ENCODE measurements around the gene CAMK2B.

CAMK2B gene

GRCh38 chr7:44284216-44284615 is 41.2 kb downstream of the CAMK2B start:
- TF ChIP-seq, protein P1, sequence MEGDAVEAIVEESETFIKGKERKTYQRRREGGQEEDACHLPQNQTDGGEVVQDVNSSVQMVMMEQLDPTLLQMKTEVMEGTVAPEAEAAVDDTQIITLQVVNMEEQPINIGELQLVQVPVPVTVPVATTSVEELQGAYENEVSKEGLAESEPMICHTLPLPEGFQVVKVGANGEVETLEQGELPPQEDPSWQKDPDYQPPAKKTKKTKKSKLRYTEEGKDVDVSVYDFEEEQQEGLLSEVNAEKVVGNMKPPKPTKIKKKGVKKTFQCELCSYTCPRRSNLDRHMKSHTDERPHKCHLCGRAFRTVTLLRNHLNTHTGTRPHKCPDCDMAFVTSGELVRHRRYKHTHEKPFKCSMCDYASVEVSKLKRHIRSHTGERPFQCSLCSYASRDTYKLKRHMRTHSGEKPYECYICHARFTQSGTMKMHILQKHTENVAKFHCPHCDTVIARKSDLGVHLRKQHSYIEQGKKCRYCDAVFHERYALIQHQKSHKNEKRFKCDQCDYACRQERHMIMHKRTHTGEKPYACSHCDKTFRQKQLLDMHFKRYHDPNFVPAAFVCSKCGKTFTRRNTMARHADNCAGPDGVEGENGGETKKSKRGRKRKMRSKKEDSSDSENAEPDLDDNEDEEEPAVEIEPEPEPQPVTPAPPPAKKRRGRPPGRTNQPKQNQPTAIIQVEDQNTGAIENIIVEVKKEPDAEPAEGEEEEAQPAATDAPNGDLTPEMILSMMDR (IDR thresholded peaks at IDR 0.05; ENCODE audit: low read length): no peak
- TF ChIP-seq EZH2phosphoT487 (IDR thresholded peaks at IDR 0.05; ENCODE audit: low read length) (no peak), EZH2 (optimal IDR thresholded peaks at IDR 0.05; ENCODE audit: low read depth, low read length) (no peak)
- H3K4me1 ChIP-seq (ENCODE audit: low read length): no peaks in the 10 kb centered on the region
- no peaks in the 10 kb centered on the region for H3K9me3 ChIP-seq (replicated peaks; ENCODE audit: insufficient read depth, low read length)
- no peak overlapping the region for H3K4me3 ChIP-seq (ENCODE audit: low read length)
- H3K36me3 ChIP-seq (replicated peaks; ENCODE audit: insufficient read depth, low read length): no peaks in the 10 kb centered on the region
- peaks cover 14% of the 10 kb centered on the region; the same call in 1 of the 2 replicates for H3K27me3 ChIP-seq (replicated peaks; ENCODE audit: insufficient read depth, low read length)
- H3K79me2 ChIP-seq (ENCODE audit: low read length): no peaks in the 10 kb centered on the region
- no peak overlapping the region for H3K9ac ChIP-seq (ENCODE audit: low read length)
- no peak overlapping the region for H2AFZ ChIP-seq (ENCODE audit: low read length)
- no peaks in the 10 kb centered on the region for H4K20me1 ChIP-seq (ENCODE audit: insufficient read depth, low read length)
- no peak overlapping the region for H3K27ac ChIP-seq (ENCODE audit: low read length)
- no peaks in the 10 kb centered on the region for H3F3A ChIP-seq (ENCODE audit: insufficient read depth, low read length)
- no peak for DNase-seq
- no peaks in the 10 kb centered on the region for H3K9me2 ChIP-seq (replicated peaks; ENCODE audit: insufficient read depth, low read length)
- no peak overlapping the region for H3K4me2 ChIP-seq (ENCODE audit: low read depth, low read length)

GRCh38 chr7:44283381-44284211 is 41.8 kb downstream of the CAMK2B start:
- no peaks in the 10 kb centered on the region for H3K4me1 ChIP-seq (ENCODE audit: low read length)
- H3K4me2 ChIP-seq (ENCODE audit: low read depth, low read length): no peak overlapping the region
- no peaks in the 10 kb centered on the region for H4K20me1 ChIP-seq (ENCODE audit: insufficient read depth, low read length)
- no peak overlapping the region for H2AFZ ChIP-seq (ENCODE audit: low read length)
- H3K9me2 ChIP-seq (replicated peaks; ENCODE audit: insufficient read depth, low read length): no peaks in the 10 kb centered on the region
- H3K27ac ChIP-seq (ENCODE audit: low read length): no peak overlapping the region
- H3K9ac ChIP-seq (ENCODE audit: low read length): no peak overlapping the region
- H3F3A ChIP-seq (ENCODE audit: insufficient read depth, low read length): no peaks in the 10 kb centered on the region
- no peaks in the 10 kb centered on the region for H3K9me3 ChIP-seq (replicated peaks; ENCODE audit: insufficient read depth, low read length)
- H3K79me2 ChIP-seq (ENCODE audit: low read length): no peaks in the 10 kb centered on the region
- peaks cover 18% of the 10 kb centered on the region for H3K27me3 ChIP-seq (replicated peaks; ENCODE audit: insufficient read depth, low read length)
- no peaks in the 10 kb centered on the region for H3K36me3 ChIP-seq (replicated peaks; ENCODE audit: insufficient read depth, low read length)
- TF ChIP-seq EZH2 (optimal IDR thresholded peaks at IDR 0.05; ENCODE audit: low read depth, low read length) (no peak), EZH2phosphoT487 (IDR thresholded peaks at IDR 0.05; ENCODE audit: low read length) (no peak)
- TF ChIP-seq, protein P1 (IDR thresholded peaks at IDR 0.05; ENCODE audit: low read length): no peak
- no peak for DNase-seq
- H3K4me3 ChIP-seq (ENCODE audit: low read length): no peak overlapping the region

DNA sequence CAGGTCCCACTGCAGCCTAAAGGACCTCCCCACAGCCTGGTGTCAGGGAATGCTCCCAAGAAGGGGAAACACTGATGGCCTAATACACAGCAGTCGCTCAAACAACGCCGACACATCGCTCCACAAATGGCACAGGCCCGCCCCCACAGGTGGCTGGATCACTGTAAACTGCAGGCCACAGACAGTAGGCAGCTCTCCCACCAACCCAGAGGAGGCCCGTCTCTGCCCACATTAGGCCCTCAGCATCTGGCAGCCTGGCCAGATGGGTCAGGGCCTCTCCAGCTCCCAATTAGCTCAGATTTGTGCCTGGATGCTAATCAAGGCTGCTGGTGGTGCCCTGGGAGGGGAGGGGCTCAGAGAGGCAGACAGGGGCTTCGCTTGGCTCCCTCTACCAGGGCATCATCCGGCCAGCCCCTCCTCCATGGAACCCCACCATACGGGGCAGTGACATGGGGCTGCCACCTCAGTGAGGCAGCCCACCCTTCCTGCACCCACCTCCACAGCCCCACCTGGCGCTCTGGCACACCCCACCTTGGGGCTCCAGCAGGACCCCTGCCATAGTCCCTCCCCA is 42.7 kb downstream of the CAMK2B start:
- H3K9ac ChIP-seq (ENCODE audit: low read length): no peak overlapping the region
- no peaks in the 10 kb centered on the region for H3K4me1 ChIP-seq (ENCODE audit: low read length)

More for the DNA sequence above, 42.7 kb downstream of the CAMK2B start:
- TF ChIP-seq EZH2 (optimal IDR thresholded peaks at IDR 0.05; ENCODE audit: low read depth, low read length) (no peak), EZH2phosphoT487 (IDR thresholded peaks at IDR 0.05; ENCODE audit: low read length) (no peak)
- TF ChIP-seq, protein P1 (IDR thresholded peaks at IDR 0.05; ENCODE audit: low read length): no peak
- Histone ChIP-seq H4K20me1 (ENCODE audit: insufficient read depth, low read length) (no peaks in the 10 kb centered on the region), H3K9me3 (replicated peaks; ENCODE audit: insufficient read depth, low read length) (no peaks in the 10 kb centered on the region), H3K27ac (ENCODE audit: low read length) (no peak overlapping the region), H3K4me3 (ENCODE audit: low read length) (no peak overlapping the region), H3F3A (ENCODE audit: insufficient read depth, low read length) (no peaks in the 10 kb centered on the region), H3K79me2 (ENCODE audit: low read length) (no peaks in the 10 kb centered on the region), H3K27me3 (replicated peaks; ENCODE audit: insufficient read depth, low read length) (peaks cover 18% of the 10 kb centered on the region), H2AFZ (ENCODE audit: low read length) (no peak overlapping the region), H3K4me2 (ENCODE audit: low read depth, low read length) (no peak overlapping the region), H3K9me2 (replicated peaks; ENCODE audit: insufficient read depth, low read length) (no peaks in the 10 kb centered on the region), H3K36me3 (replicated peaks; ENCODE audit: insufficient read depth, low read length) (no peaks in the 10 kb centered on the region)
- DNase-seq: no peak

Measured in MM.1S (cell line).